Spinal cord (tissue), 10 donors: ENCODE measurements around the gene AK1. TPM values are rescaled to one million over a fixed set of nuclear protein-coding genes. Genes with fewer than 3 reads are reported as not detected.

Source experiments
- DNase-seq, 6 donors: peaks; one replicate each; pipeline versions ENCODE4 v3.0.0 to v3.0.0-alpha.2; 2013 to 2015; ENCODE audit warnings: low spot score in 6 of 6, low read depth in 4 of 6
- H3K27ac ChIP-seq: one replicate; pipeline ENCODE4 v1.5.1; 2013; ENCODE audit warnings: low read depth, low read length, control low read depth
- H3K27me3 ChIP-seq: one replicate; pipeline ENCODE4 v1.6.1; 2013; ENCODE audit warnings: low read length; ENCODE audit not compliant: control insufficient read depth, insufficient read depth
- H3K36me3 ChIP-seq: one replicate; pipeline ENCODE4 v1.6.1; 2013; ENCODE audit warnings: low read length; ENCODE audit not compliant: control insufficient read depth, insufficient read depth
- H3K4me1 ChIP-seq: one replicate; pipeline ENCODE4 v1.6.1; 2013; ENCODE audit warnings: low read length; ENCODE audit not compliant: control insufficient read depth, insufficient read depth
- H3K4me3 ChIP-seq: one replicate; pipeline ENCODE4 v1.5.1; 2013; ENCODE audit warnings: low read depth, low read length, control low read depth
- H3K9me3 ChIP-seq: one replicate; pipeline ENCODE4 v1.6.1; 2013; ENCODE audit warnings: low read length; ENCODE audit not compliant: control insufficient read depth, insufficient read depth
- WGBS: methylation state at CpG from one replicate; pipeline ENCODE4 v1.1.5; 2013; ENCODE audit warnings: missing lambda C conversion rate; ENCODE audit not compliant: insufficient coverage; 5-methylcytosine and 5-hydroxymethylcytosine counted together
- polyA plus RNA-seq, 2 donors: library from polyadenylated mRNA; unstranded; fragments of 120-200 nt; gene quantifications; one replicate each; pipeline ENCODE4 v1.2.1, GENCODE V29; 2013; ENCODE audit not compliant: insufficient read length in 2 of 2
- total RNA-seq, 2 donors: library from RNA; depleted of rRNA in 1 of 2; stranded (reverse); fragments of 120-200 nt in 1 of 2; fragments of >200 nt in 1 of 2; gene quantifications; one replicate each; pipeline versions ENCODE4 v1.2.3 to v1.2.4, GENCODE V29; 2013 to 2014
- donor health status: healthy.

Gene AK1
- total and polyA plus RNA-seq, 4 donors: 48.0 to 297 (median 255) TPM

DNA sequence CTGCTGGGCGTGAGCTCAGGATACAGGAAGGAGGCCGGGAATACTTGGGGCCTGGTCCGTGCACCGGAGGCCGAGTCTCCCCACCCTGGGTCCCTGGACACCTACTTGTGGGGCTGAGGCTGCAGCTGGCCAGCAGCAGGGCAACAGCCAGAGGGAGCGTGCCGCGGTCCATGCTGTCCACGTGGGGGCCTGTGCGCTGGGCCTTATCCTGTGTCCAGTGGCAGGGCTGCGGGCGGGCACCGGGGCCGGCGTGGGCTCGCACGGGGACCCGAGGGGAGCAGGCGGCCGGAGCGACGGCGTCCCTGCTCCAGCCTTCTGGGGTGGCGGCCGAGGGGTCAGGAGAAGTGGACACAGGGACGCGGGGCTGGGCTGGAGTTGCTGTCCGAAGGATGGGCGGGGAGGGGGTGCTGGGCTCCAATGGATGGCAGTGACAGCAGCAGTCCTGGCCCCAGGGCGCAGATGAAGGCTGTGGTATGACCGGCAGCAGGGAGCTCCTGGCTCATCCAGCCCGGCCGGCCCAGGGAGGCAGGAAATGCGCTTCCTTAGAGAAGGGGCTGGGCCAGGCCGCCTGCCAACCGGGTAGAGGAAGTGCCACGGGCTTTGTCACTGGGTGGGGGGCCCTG lies 23.2 kb downstream of the AK1 start, which contains the start of gene ENG:
Gene ENG, minus strand, starts transcription at position 475 of the 623 bp plus-strand sequence. Its CDS starts 303 bp downstream, at position 172.
- H3K9me3 ChIP-seq: no peaks in the 10 kb centered on the region
- peak in 1 of 6 donors; percentile 43 for DNase-seq
- 59% methylated on average over 31 of the region's 37 CpGs for WGBS
- H3K27me3 ChIP-seq: no peaks in the 10 kb centered on the region
- peaks cover 37% of the 10 kb centered on the region for H3K4me1 ChIP-seq
- peak within 1 kb of the TSS; percentile 42 for H3K4me3 ChIP-seq
- peak within 1 kb of the TSS; percentile 47 for H3K27ac ChIP-seq
- no peaks in the 10 kb centered on the region for H3K36me3 ChIP-seq

DNA sequence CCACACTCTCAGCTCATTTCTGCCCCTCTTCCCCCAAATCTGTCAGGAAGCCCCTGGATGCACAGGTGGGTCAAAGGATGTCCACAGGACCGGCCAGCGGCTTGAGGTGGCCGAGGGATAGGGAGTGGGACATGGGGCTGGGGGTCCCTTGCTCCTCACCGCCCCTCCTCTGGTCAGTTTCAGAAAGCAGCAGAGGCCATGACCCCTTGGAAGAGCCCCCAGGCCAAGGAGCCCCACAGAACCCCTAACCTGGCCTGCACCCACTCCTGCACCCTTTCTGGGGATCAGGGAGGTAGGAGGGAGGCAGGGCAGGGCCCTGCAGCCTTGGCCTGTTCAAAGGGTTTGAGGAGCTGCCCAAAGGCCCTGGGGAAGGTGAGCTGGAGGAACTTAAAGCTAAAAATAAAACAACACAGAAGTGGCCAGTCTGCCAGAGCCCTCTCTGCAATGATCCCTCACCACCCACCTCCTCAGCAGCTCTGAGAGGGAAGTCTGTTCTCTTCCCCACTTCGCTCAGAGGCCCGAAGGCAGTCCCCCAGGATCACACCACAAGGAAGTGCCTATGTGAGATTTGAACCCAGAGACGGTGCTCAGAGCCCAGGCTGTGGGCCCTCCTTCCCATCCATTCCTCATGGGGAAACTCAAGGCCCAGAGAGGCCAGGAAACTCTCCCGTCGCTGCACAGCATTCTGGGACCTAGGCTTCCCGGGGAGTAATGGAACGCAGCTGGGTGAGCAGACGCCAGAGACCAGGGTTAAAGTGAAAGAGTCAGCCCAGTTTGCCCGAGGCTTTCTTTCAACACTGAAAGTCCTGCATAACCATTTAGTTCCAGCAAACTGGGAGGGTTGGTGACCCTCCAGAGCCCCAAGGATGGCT lies 23.9 kb downstream of the AK1 start:
- WGBS: 65% methylated on average over 9 of the region's 13 CpGs
- H3K27ac ChIP-seq: peak overlapping the region; percentile 47
- peaks cover 34% of the 10 kb centered on the region for H3K4me1 ChIP-seq
- DNase-seq: no peak
- H3K36me3 ChIP-seq: no peaks in the 10 kb centered on the region
- peak overlapping the region; percentile 42 for H3K4me3 ChIP-seq
- H3K9me3 ChIP-seq: no peaks in the 10 kb centered on the region
- H3K27me3 ChIP-seq: no peaks in the 10 kb centered on the region

DNA sequence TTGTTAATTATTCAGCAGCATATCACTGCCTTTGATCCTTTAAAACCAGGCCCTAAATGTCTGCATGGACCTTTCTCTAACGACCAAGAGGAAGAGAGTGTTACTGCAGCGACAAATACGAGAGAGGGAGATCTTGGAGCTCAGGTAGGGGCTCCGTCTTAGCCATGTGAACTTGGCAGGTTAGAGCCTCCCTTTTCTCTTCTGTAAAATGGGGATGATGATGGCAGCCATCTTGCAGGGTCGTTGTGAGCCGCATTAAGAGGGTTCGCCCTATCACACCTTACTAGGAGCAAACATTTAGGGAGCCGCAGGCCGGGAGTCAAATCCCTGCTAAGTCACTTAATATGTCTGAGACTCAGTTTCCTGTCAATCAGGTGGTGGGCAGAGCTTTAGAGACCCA lies 24.6 kb downstream of the AK1 start:
- Histone ChIP-seq H3K36me3 (no peaks in the 10 kb centered on the region), H3K9me3 (no peaks in the 10 kb centered on the region), H3K4me3 (no peak overlapping the region), H3K27me3 (no peaks in the 10 kb centered on the region), H3K4me1 (peaks cover 28% of the 10 kb centered on the region), H3K27ac (no peak overlapping the region)
- no peak for DNase-seq
- 80% methylated on average over 3 of the region's 9 CpGs for WGBS

DNA sequence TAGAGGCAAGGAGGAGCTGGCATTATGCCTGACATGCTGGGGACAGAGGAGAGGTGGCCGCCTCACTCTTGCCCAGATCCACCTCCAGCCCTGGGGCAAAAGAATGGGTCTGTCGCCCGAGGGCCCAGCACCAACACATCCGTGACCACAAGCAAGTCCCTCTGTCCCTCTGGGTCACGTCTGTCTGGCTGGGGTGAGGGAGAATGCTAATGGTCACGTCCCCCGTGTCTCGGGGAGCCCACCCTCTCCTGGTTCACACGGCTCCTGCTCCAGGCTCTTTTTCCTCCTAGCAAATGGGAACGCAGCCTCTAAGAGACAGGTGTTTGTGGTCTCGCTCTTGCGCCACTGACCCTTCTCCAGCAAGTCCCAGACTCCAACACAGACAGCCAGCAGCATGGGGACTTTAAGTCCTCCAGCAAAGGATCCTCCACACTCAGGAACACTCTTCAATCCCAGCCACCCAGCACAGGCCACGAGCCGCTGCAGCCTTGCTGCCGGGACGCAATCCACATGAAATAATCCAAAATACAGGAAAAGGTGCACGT lies 27.1 kb downstream of the AK1 start:
- Histone ChIP-seq H3K9me3 (no peaks in the 10 kb centered on the region), H3K4me1 (peaks cover 22% of the 10 kb centered on the region), H3K36me3 (no peaks in the 10 kb centered on the region), H3K27ac (no peak overlapping the region), H3K27me3 (no peaks in the 10 kb centered on the region), H3K4me3 (no peak overlapping the region)
- DNase-seq: no peak
- WGBS: 84% methylated on average over 12 of the region's 17 CpGs

DNA sequence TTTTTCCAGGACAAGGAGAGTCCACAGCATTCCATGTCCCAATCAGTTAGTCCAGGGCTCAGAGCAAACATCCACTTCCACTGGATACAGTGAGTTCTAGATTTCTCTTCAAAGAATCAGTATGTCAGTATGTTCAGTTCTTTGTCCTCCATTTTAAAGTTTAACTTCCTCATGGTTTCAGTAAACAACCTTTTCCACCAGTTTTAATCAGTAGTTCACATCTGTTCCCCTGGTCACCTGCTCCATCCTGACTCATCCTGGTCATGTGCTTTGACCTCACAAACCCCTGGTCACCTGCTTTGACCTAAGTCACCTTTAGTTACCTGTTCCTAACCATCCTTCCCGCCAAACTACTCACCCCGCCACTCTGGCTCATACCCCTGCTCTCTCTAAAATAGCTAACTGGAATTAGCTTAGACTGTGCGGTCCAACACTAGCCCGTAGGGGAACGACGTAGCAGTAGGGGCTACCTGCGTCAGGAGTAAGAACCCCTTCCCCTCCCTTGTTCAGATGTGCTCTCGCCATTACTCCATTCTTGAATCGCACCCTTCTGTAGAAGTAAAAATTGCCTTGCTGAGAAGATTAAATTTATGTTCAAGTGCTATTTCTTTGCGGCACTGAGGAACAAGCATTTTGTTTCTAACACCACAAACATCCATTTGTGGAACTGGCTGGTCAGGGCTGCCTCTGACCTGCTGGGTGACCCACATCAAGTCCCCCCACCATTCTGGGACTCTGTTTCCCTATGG lies 28.5 kb downstream of the AK1 start:
- WGBS: 98% methylated on average over 6 of the region's 10 CpGs
- no peak overlapping the region for H3K4me3 ChIP-seq
- H3K4me1 ChIP-seq: peaks cover 13% of the 10 kb centered on the region
- no peaks in the 10 kb centered on the region for H3K36me3 ChIP-seq
- H3K27me3 ChIP-seq: no peaks in the 10 kb centered on the region
- H3K27ac ChIP-seq: no peak overlapping the region
- DNase-seq: no peak
- no peaks in the 10 kb centered on the region for H3K9me3 ChIP-seq

DNA sequence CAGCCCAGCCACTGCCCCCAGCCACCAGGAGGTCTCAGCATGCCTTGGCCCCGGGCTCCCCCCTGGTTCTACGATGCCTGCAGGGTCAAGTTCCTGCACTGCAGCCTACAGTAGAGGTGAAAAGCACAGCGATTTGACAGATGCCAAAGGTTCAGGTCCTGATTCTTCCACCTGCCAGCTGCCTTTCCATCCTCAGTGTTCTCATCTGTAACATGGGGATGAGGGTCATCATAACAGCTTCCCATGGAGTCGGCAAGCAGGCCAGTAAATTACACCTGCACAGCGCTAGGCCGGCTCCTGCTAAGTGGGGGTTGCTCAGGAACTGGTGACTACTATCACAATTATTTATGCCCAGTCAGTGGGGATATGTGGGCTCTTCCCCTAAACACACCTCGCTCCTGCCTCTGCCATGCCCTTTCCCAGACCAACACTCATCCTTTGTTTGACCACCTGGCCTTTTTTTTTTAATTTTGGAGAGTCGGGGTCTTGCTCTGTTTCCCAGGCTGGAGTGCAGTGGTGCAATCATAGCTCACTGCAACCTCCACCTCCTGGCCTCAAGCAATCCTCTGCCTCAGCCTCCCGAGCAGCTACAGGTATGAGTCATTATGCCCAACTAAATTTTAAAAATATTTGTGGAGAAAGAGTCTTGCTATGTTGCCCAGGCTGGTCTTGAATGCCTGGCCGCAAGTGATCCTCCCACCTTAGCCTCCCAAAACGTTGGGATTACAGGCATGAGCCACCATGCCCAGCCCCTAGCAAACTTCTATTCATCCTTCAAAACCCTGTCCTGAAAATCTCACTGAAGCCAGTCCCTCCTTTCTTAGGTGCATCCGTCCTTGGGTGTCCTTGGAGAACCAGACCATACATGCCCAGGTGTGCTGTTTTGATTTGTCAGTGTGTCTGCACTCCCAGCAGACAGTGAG lies 29.4 kb downstream of the AK1 start:
- Histone ChIP-seq H3K9me3 (no peaks in the 10 kb centered on the region), H3K27ac (no peak overlapping the region), H3K4me1 (peaks cover 6% of the 10 kb centered on the region), H3K27me3 (no peaks in the 10 kb centered on the region), H3K36me3 (no peaks in the 10 kb centered on the region), H3K4me3 (no peak overlapping the region)
- no peak for DNase-seq
- 88% methylated on average over 10 of the region's 12 CpGs for WGBS

DNA sequence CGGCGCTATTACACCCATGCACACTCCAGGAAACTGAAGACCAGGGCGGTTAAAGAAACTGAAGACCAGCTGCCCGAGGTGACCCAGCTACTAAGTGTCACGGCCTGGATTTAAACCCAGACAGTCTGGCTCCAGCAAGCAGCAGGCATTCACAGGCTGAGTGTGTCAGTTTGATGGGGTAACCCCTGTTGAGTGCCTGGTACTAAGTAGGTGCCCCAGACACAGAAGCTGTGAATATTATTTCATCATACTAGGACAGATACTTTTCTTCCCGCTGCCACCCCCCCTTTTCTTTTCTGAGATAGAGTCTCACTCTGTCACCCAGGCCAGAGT lies 30.3 kb downstream of the AK1 start:
- 84% methylated on average over 5 of the region's 6 CpGs for WGBS
- DNase-seq: no peak
- H3K27me3 ChIP-seq: no peaks in the 10 kb centered on the region
- no peak overlapping the region for H3K4me3 ChIP-seq
- peaks cover 5% of the 10 kb centered on the region for H3K4me1 ChIP-seq
- H3K9me3 ChIP-seq: no peaks in the 10 kb centered on the region
- H3K36me3 ChIP-seq: no peaks in the 10 kb centered on the region
- no peak overlapping the region for H3K27ac ChIP-seq

DNA sequence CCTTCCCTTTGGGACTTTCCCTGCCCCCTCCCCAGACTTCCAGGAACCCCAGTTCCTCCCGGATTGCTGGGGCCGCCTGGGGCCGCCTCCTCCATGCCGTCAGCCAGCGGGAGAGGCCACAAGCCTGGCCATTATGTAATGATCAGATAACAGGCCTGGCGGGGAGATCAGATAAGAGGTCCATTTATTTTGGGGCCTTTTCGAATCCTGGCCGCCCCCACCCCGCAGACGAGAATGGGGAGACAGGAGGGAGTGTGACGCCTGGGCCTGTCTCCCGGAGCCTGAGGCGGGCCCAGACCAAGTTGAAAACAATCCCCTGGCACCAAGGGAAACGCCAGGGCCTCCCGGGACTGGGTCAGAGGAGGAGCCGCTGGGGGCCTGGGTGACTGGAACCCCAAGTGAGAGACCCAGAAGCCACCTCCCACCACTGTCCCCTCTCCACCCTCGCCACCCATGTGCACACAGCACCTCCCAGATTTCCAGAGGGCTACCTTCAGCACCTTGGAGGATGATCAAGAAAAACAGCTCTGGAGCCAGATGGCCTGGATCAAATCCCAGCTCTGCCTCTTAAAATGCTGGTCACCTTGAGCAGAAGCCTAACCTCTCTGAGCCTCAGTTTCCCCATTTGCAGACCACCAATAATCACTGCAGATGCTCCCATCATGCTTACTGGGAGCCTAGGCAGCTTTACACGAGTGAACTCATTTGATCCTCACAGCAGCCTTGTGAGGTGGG lies 30.9 kb downstream of the AK1 start:
- H3K36me3 ChIP-seq: no peaks in the 10 kb centered on the region
- H3K4me1 ChIP-seq: peaks cover 5% of the 10 kb centered on the region
- H3K27me3 ChIP-seq: no peaks in the 10 kb centered on the region
- no peak overlapping the region for H3K4me3 ChIP-seq
- H3K9me3 ChIP-seq: no peaks in the 10 kb centered on the region
- WGBS: 77% methylated on average over 18 of the region's 18 CpGs
- DNase-seq: no peak
- peak overlapping the region; percentile 6 for H3K27ac ChIP-seq
